CD8-positive, alpha-beta memory T cell (primary cell): ENCODE data around the gene STX7. TPM values are rescaled to one million over a fixed set of nuclear protein-coding genes. Genes with fewer than 3 reads are reported as not detected.

Experiments used
- CTCF ChIA-PET: fragments of 350-600 bp; sonication (Branson Sonifier 250); formaldehyde crosslinking; loops from one replicate; lab custom pipeline; 2021; ENCODE audit warnings: antibody characterized with exemption; lab: Charles Lee
- POLR2A ChIA-PET: fragments of 350-600 bp; sonication (Branson Sonifier 250); formaldehyde crosslinking; loops from one replicate; lab custom pipeline; 2021; ENCODE audit warnings: antibody characterized with exemption; lab: Charles Lee
- DNase-seq, 5 donors: peaks; one replicate each; pipeline versions ENCODE4 v3.0.0 to v3.0.0-alpha.2; 2020 to 2022; ENCODE audit warnings: mixed read lengths in 1 of 5
- H3K27ac ChIP-seq: one replicate; pipeline ENCODE4 v1.7.0; 2013; ENCODE audit warnings: low read depth, mild to moderate bottlenecking, low read length, moderate library complexity
- H3K27me3 ChIP-seq: 2 replicates; pipeline ENCODE4 v1.7.0; 2013; ENCODE audit warnings: low read length, mild to moderate bottlenecking; ENCODE audit not compliant: insufficient read depth, poor library complexity, severe bottlenecking
- H3K36me3 ChIP-seq: 2 replicates; pipeline ENCODE4 v1.7.0; 2013; ENCODE audit warnings: mild to moderate bottlenecking, low read length, moderate library complexity; ENCODE audit not compliant: insufficient read depth
- H3K4me1 ChIP-seq: 2 replicates; pipeline ENCODE4 v1.7.0; 2013; ENCODE audit warnings: mild to moderate bottlenecking, low read length, moderate library complexity; ENCODE audit not compliant: insufficient read depth
- H3K4me3 ChIP-seq: 2 replicates; pipeline ENCODE4 v1.7.0; 2013; ENCODE audit warnings: mild to moderate bottlenecking, low read length
- H3K9me3 ChIP-seq: 2 replicates; pipeline ENCODE4 v1.7.0; 2013; ENCODE audit warnings: mild to moderate bottlenecking, low read length
- H3K27ac Mint-ChIP-seq, 8 donors: one replicate each; pipeline ENCODE4 v1.8.0; 2020 to 2021; ENCODE audit warnings: mixed read lengths in 8 of 8, mild to moderate bottlenecking in 6 of 8, inconsistent platforms in 3 of 8, moderate library complexity in 3 of 8
- H3K27me3 Mint-ChIP-seq, 2 donors: one replicate each; pipeline ENCODE4 v1.8.0; 2020 to 2021; ENCODE audit warnings: mixed read lengths in 2 of 2, mild to moderate bottlenecking in 1 of 2, moderate library complexity in 1 of 2
- H3K36me3 Mint-ChIP-seq, 3 donors: one replicate each; pipeline ENCODE4 v1.8.0; 2020 to 2021; ENCODE audit warnings: mixed read lengths in 3 of 3, inconsistent platforms in 1 of 3, mild to moderate bottlenecking in 1 of 3
- H3K4me1 Mint-ChIP-seq, 3 donors: one replicate each; pipeline ENCODE4 v1.8.0; 2020 to 2021; ENCODE audit warnings: mixed read lengths in 3 of 3, inconsistent platforms in 1 of 3, mild to moderate bottlenecking in 1 of 3
- H3K4me3 Mint-ChIP-seq, 7 donors: one replicate each; pipeline ENCODE4 v1.8.0; 2020 to 2021; ENCODE audit warnings: mixed read lengths in 7 of 7, mild to moderate bottlenecking in 6 of 7, moderate library complexity in 4 of 7, inconsistent platforms in 2 of 7
- H3K9me3 Mint-ChIP-seq, 5 donors: one replicate each; pipeline ENCODE4 v1.8.0; 2020 to 2022; ENCODE audit warnings: mixed read lengths in 5 of 5, mild to moderate bottlenecking in 3 of 5, moderate library complexity in 2 of 5, inconsistent platforms in 1 of 5
- polyA plus RNA-seq: library from polyadenylated mRNA; unstranded; fragments of 300-500 nt; fragmentation: Illumina TruSeq; gene quantifications from one replicate; pipeline ENCODE4 v1.2.3, GENCODE V29; 2021
- total RNA-seq, 2 experiments: library from RNA; stranded (reverse); gene quantifications; one replicate each; pipeline ENCODE4 v1.2.3, GENCODE V29; 2021

STX7 gene
- total and polyA plus RNA-seq, 3 experiments from 2014 or later = 11.4 to 25.1 (median 19.0) TPM

- H3K27ac ChIP-seq = no peak overlapping the region
- no peaks in the 10 kb centered on the region for H3K4me1 Mint-ChIP-seq
Observed at GRCh38 chr6:132446855-132447241, 66.1 kb downstream of the STX7 start.

GRCh38 chr6:132446141-132446854 is 66.6 kb downstream of the STX7 start:
- Mint-ChIP-seq H3K4me3 (no peak overlapping the region), H3K36me3 (peaks cover 8 to 21% (median 12%) of the 10 kb centered on the region in 3 donors), H3K4me1 (no peaks in the 10 kb centered on the region), H3K9me3 (peaks cover 8 to 19% (median 15%) of the 10 kb centered on the region in 5 donors), H3K27me3 (no peaks in the 10 kb centered on the region), H3K27ac (no peak overlapping the region)
- no peaks in the 10 kb centered on the region for H3K4me1 ChIP-seq
- H3K27me3 ChIP-seq = no peaks in the 10 kb centered on the region
- no peak for DNase-seq
- H3K27ac ChIP-seq = no peak overlapping the region
- no peak overlapping the region for H3K4me3 ChIP-seq
- ChIA-PET POLR2A (no interaction called here), CTCF (no interaction called here)
- no peaks in the 10 kb centered on the region for H3K36me3 ChIP-seq
- no peaks in the 10 kb centered on the region for H3K9me3 ChIP-seq

More at GRCh38 chr6:132446855-132447241, 66.1 kb downstream of the STX7 start:
- ChIA-PET CTCF (no interaction called here), POLR2A (no interaction called here)
- Histone ChIP-seq H3K9me3 (no peaks in the 10 kb centered on the region), H3K4me1 (no peaks in the 10 kb centered on the region), H3K4me3 (no peak overlapping the region), H3K27me3 (no peaks in the 10 kb centered on the region), H3K36me3 (no peaks in the 10 kb centered on the region)
- Mint-ChIP-seq H3K4me3 (no peak overlapping the region), H3K27me3 (no peaks in the 10 kb centered on the region), H3K9me3 (peaks cover 3 to 14% (median 11%) of the 10 kb centered on the region in 5 donors), H3K36me3 (peaks cover 7 to 24% (median 16%) of the 10 kb centered on the region in 3 donors), H3K27ac (no peak overlapping the region)
- DNase-seq = no peak

GRCh38 chr6:132445201-132445951 is 67.5 kb downstream of the STX7 start:
- Histone ChIP-seq H3K36me3 (no peaks in the 10 kb centered on the region), H3K27ac (no peak overlapping the region), H3K9me3 (no peaks in the 10 kb centered on the region), H3K4me3 (no peak overlapping the region), H3K4me1 (no peaks in the 10 kb centered on the region), H3K27me3 (no peaks in the 10 kb centered on the region)
- no peak overlapping the region for H3K27ac Mint-ChIP-seq
- no peaks in the 10 kb centered on the region for H3K4me1 Mint-ChIP-seq
- H3K4me3 Mint-ChIP-seq = no peak overlapping the region
- DNase-seq = no peak
- peaks cover 9 to 24% (median 15%) of the 10 kb centered on the region in 5 donors for H3K9me3 Mint-ChIP-seq
- ChIA-PET CTCF (no interaction called here), POLR2A (interaction anchor here (0.6 kb wide), 1 partner anchor 57 kb away, joined by 3 read pairs; no protein-coding TSS in a partner anchor)
- no peaks in the 10 kb centered on the region for H3K27me3 Mint-ChIP-seq
- peaks cover 4 to 14% (median 6%) of the 10 kb centered on the region in 3 donors for H3K36me3 Mint-ChIP-seq

GRCh38 chr6:132443206-132443605 is 69.7 kb downstream of the STX7 start:
- Histone ChIP-seq H3K4me3 (no peak overlapping the region), H3K4me1 (no peaks in the 10 kb centered on the region), H3K36me3 (no peaks in the 10 kb centered on the region), H3K27me3 (no peaks in the 10 kb centered on the region), H3K27ac (no peak overlapping the region), H3K9me3 (no peaks in the 10 kb centered on the region)
- H3K36me3 Mint-ChIP-seq = peaks cover 0 to 5% (median 2%) of the 10 kb centered on the region in 3 donors
- H3K27me3 Mint-ChIP-seq = peaks cover 0 to under 1% of the 10 kb centered on the region in 2 donors
- no peak overlapping the region for H3K4me3 Mint-ChIP-seq
- peak overlapping the region in 1 of 8 donors; percentile 5 for H3K27ac Mint-ChIP-seq
- DNase-seq = no peak
- H3K9me3 Mint-ChIP-seq = peaks cover 9 to 24% (median 15%) of the 10 kb centered on the region in 5 donors
- ChIA-PET CTCF (no interaction called here), POLR2A (no interaction called here)
- no peaks in the 10 kb centered on the region for H3K4me1 Mint-ChIP-seq

- Mint-ChIP-seq H3K4me1 (no peaks in the 10 kb centered on the region), H3K27me3 (peaks cover 9 to 48% of the 10 kb centered on the region in 2 donors)
Observed at GRCh38 chr6:132430110-132430509, 82.8 kb downstream of the STX7 start.

GRCh38 chr6:132425176-132425575 is 87.7 kb downstream of the STX7 start:
- Histone ChIP-seq H3K27me3 (no peaks in the 10 kb centered on the region), H3K36me3 (no peaks in the 10 kb centered on the region), H3K4me3 (no peak overlapping the region), H3K9me3 (no peaks in the 10 kb centered on the region), H3K27ac (no peak overlapping the region), H3K4me1 (no peaks in the 10 kb centered on the region)
- CTCF ChIA-PET = no interaction called here
- H3K27me3 Mint-ChIP-seq = peaks cover 4 to 24% of the 10 kb centered on the region in 2 donors
- no peak overlapping the region for H3K27ac Mint-ChIP-seq
- H3K36me3 Mint-ChIP-seq = peaks cover 0 to 5% (median 0%) of the 10 kb centered on the region in 3 donors
- no peak for DNase-seq
- H3K4me3 Mint-ChIP-seq = no peak overlapping the region
- POLR2A ChIA-PET = no interaction called here
- H3K4me1 Mint-ChIP-seq = no peaks in the 10 kb centered on the region
- H3K9me3 Mint-ChIP-seq = peaks cover 4 to 32% (median 19%) of the 10 kb centered on the region in 5 donors

More at GRCh38 chr6:132430110-132430509, 82.8 kb downstream of the STX7 start:
- Histone ChIP-seq H3K27me3 (no peaks in the 10 kb centered on the region), H3K9me3 (no peaks in the 10 kb centered on the region), H3K36me3 (no peaks in the 10 kb centered on the region), H3K27ac (no peak overlapping the region), H3K4me3 (no peak overlapping the region), H3K4me1 (no peaks in the 10 kb centered on the region)
- ChIA-PET CTCF (no interaction called here), POLR2A (no interaction called here)
- Mint-ChIP-seq H3K36me3 (peaks cover 0 to 3% (median 0%) of the 10 kb centered on the region in 3 donors), H3K9me3 (peaks cover 0 to 4% (median 0%) of the 10 kb centered on the region in 5 donors), H3K4me3 (no peak overlapping the region), H3K27ac (no peak overlapping the region)
- no peak for DNase-seq

GRCh38 chr6:132423839-132424238 is 89.1 kb downstream of the STX7 start:
- peaks cover 6 to 32% (median 19%) of the 10 kb centered on the region in 5 donors for H3K9me3 Mint-ChIP-seq
- no peak overlapping the region for H3K4me3 ChIP-seq
- no peaks in the 10 kb centered on the region for H3K4me1 Mint-ChIP-seq
- H3K36me3 ChIP-seq = no peaks in the 10 kb centered on the region
- H3K4me3 Mint-ChIP-seq = no peak overlapping the region
- POLR2A ChIA-PET = no interaction called here
- no peaks in the 10 kb centered on the region for H3K9me3 ChIP-seq
- no peaks in the 10 kb centered on the region for H3K27me3 ChIP-seq
- CTCF ChIA-PET = no interaction called here
- H3K27me3 Mint-ChIP-seq = peaks cover 4 to 16% of the 10 kb centered on the region in 2 donors
- no peak overlapping the region for H3K27ac Mint-ChIP-seq
- H3K36me3 Mint-ChIP-seq = peaks cover 0 to 5% (median 0%) of the 10 kb centered on the region in 3 donors
- no peak for DNase-seq
- H3K4me1 ChIP-seq = no peaks in the 10 kb centered on the region
- no peak overlapping the region for H3K27ac ChIP-seq
